Type B pancreatic cell (in vitro differentiated cells): Measurements from ENCODE around the gene GLRB. TPM values are rescaled to one million over a fixed set of nuclear protein-coding genes. Genes with fewer than 3 reads are reported as not detected.
"Not testable (repeated sequence)": the region's sequence is repeated elsewhere in the genome, so short reads cannot be mapped to it uniquely, and the experiment has no call there.

Experiments used
- DNase-seq: peaks from one replicate; pipeline ENCODE4 v3.0.0; 2021; ENCODE audit warnings: mixed read lengths; ENCODE audit not compliant: unreplicated experiment; ENCODE audit errors: extremely low spot score
- H3K27ac Mint-ChIP-seq: 2 replicates; pipeline ENCODE4 v1.8.0; 2021; ENCODE audit warnings: mild to moderate bottlenecking, mixed read lengths
- H3K27me3 Mint-ChIP-seq: 2 replicates; pipeline ENCODE4 v1.8.0; 2021; ENCODE audit warnings: mixed read lengths
- H3K36me3 Mint-ChIP-seq: 2 replicates; pipeline ENCODE4 v1.8.0; 2021; ENCODE audit warnings: mixed read lengths
- H3K4me1 Mint-ChIP-seq: one replicate; pipeline ENCODE4 v1.8.0; 2021; ENCODE audit warnings: mixed read lengths; ENCODE audit not compliant: unreplicated experiment
- H3K4me3 Mint-ChIP-seq: 2 replicates; pipeline ENCODE4 v1.8.0; 2021; ENCODE audit warnings: mild to moderate bottlenecking, mixed read lengths
- H3K9me3 Mint-ChIP-seq: 2 replicates; pipeline ENCODE4 v1.8.0; 2021; ENCODE audit warnings: mixed read lengths
- total RNA-seq: library from RNA; stranded (reverse); gene quantifications from 2 replicates; pipeline ENCODE4 v1.2.1, GENCODE V29; 2021; ENCODE audit warnings: low replicate concordance
- TF ChIP-seq, protein P1 (sequence below): fragments of 200-600 bp; sonication (generic); conservative IDR thresholded peaks from 2 replicates; pipeline ENCODE4 v1.5.0; 2021; ENCODE audit warnings: antibody characterized with exemption, mild to moderate bottlenecking

The GLRB gene
- total RNA-seq, 1 donor from 2014 or later, result 5.2 TPM

DNA sequence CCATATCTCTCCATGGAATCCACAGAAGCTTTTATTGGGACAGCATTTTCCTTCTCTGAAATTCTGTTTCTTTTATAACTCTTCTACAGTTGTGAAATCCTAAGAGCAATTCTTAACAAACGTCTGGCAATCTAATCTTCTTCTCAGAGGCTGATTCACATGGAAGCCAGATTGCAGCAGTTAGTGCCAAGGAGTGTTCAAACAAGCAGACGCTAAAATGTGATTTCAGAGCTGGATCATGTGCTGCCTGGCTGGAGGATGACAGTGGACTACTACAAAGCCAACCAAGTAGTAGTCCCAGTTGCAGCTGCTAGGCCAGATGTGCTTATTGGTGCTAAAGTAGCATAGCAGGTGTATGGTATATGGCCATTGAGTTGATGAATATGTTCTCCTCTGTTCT is 27.7 kb upstream of the GLRB start:
- peaks cover 4% of the 10 kb centered on the region for H3K4me1 Mint-ChIP-seq
- no peaks in the 10 kb centered on the region for H3K36me3 Mint-ChIP-seq
- H3K9me3 Mint-ChIP-seq, result no peaks in the 10 kb centered on the region
- no peak overlapping the region for H3K4me3 Mint-ChIP-seq
- TF ChIP-seq, protein P1, sequence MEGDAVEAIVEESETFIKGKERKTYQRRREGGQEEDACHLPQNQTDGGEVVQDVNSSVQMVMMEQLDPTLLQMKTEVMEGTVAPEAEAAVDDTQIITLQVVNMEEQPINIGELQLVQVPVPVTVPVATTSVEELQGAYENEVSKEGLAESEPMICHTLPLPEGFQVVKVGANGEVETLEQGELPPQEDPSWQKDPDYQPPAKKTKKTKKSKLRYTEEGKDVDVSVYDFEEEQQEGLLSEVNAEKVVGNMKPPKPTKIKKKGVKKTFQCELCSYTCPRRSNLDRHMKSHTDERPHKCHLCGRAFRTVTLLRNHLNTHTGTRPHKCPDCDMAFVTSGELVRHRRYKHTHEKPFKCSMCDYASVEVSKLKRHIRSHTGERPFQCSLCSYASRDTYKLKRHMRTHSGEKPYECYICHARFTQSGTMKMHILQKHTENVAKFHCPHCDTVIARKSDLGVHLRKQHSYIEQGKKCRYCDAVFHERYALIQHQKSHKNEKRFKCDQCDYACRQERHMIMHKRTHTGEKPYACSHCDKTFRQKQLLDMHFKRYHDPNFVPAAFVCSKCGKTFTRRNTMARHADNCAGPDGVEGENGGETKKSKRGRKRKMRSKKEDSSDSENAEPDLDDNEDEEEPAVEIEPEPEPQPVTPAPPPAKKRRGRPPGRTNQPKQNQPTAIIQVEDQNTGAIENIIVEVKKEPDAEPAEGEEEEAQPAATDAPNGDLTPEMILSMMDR, result no peak
- no peaks in the 10 kb centered on the region for H3K27me3 Mint-ChIP-seq
- no peak for DNase-seq
- H3K27ac Mint-ChIP-seq, result no peak overlapping the region

DNA sequence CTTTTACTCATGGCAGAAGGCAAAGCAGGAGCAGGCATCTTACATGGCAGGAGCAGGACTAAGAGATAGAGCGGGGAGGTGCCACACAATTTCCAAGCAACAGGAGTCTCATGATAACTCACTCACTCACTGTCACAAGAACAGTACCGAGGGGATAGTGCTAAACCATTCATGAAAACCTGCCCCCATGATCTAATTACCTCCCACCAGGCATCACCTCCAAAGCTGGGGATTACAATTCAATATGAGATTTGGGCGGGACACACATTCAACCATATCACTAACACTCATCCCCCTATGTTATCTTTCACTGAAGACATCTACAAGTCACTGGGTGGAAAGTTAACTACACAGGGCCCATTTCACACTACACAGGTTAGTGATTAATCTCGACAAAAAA is 25.4 kb upstream of the GLRB start:
- Mint-ChIP-seq H3K4me1 (no peaks in the 10 kb centered on the region), H3K27me3 (no peaks in the 10 kb centered on the region), H3K9me3 (no peaks in the 10 kb centered on the region), H3K36me3 (no peaks in the 10 kb centered on the region), H3K4me3 (no peak overlapping the region), H3K27ac (no peak overlapping the region)
- DNase-seq, result no peak
- TF ChIP-seq, protein P1, result no peak

DNA sequence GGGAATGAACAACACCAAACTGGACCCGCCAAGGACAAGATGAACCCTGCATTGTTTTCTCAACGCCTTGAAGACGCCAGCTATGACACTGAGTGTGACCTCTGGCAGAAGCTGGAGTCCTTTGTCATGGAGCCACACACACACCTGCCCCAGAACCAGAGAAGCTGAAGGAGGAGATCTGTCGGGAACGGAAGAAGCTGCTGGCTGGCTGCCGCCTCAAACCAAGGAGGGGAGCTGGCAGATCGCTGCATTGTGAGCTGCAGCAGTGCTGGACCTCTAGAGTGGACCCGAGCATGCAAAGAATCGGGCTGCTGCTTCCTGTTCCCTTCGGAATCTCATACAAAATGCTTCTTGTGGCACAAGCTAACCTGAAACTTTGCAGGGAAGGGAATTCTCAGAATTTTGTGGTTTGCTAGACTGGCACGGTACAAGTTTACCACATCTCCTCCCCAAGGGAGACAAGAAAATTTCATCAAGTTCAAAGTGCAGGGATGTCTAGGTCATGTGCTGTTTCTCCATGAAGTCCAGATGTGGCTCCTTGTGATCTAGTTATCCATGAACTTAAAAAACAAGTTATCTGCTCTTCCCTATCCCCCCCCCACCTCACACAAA is 23.4 kb upstream of the GLRB start:
- no peak for DNase-seq
- Mint-ChIP-seq H3K36me3 (no peaks in the 10 kb centered on the region), H3K27ac (no peak overlapping the region), H3K4me3 (no peak overlapping the region), H3K4me1 (no peaks in the 10 kb centered on the region), H3K27me3 (no peaks in the 10 kb centered on the region), H3K9me3 (no peaks in the 10 kb centered on the region)
- TF ChIP-seq, protein P1, result no peak

DNA sequence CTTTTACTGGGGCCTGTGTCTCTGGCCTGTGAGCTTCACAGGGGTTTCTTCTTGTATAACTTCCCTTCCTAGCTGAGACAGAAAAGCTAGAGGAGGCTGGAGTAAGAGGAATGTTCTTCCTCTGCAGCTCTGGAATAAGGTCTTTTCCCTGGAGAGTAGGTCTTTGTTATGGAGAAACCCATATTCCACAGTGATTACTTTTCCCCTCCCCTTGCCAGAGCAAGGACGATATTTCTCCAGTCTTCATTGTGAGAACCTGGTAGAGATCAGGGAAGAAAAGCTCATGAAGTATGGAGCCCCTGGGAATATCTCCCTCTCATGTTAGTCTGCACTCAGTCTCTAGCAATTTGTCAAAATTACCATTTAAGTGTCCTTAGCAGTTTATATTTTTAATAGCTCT is 18.7 kb upstream of the GLRB start:
- Mint-ChIP-seq H3K4me1 (no peaks in the 10 kb centered on the region), H3K4me3 (no peak overlapping the region), H3K27me3 (no peaks in the 10 kb centered on the region), H3K27ac (no peak overlapping the region), H3K36me3 (no peaks in the 10 kb centered on the region), H3K9me3 (no peaks in the 10 kb centered on the region)
- TF ChIP-seq, protein P1, result no peak
- DNase-seq, result no peak

DNA sequence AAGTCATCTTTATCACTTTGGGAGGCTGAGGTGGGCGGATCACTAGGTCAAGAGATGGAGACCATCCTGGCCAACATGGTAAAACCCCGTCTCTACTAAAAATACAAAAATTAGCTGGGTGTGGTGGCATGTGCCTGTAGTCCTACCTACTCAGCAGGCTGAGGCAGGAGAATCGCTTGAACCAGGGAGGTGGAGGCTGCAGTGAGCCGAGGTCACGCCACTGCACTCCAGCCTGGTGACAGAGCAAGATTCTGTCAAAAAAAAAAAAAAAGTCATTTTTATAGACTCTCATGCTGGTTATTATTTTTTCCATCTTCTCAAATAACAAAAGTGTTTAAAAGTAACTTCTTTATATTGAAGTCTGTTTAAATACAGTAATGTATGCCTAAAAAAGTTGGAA is 17.1 kb upstream of the GLRB start:
- not testable (repeated sequence) for H3K9me3 Mint-ChIP-seq, H3K4me1 Mint-ChIP-seq, H3K4me3 Mint-ChIP-seq, DNase-seq, H3K27ac Mint-ChIP-seq, H3K36me3 Mint-ChIP-seq, H3K27me3 Mint-ChIP-seq

DNA sequence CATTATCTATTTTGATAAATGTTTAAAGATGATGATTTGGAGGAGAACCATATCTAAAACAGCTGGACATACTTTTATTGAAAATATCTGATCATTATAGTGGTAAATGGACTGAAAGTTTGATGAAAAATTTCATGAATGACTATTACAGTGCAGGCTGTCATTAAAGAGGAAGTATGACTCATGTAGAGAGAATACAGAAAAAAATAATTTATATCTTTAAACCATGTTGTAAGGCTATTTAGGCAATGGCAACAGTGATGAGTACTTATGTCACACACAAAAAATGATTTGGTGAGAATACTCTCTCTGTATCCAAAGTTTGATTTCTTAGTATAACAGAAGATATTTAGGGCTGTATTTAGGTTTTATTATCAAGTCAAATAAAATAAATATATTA is 3.9 kb upstream of the GLRB start:
- Mint-ChIP-seq H3K27ac (no peak overlapping the region), H3K4me1 (peaks cover 7% of the 10 kb centered on the region), H3K27me3 (peaks cover 5% of the 10 kb centered on the region), H3K36me3 (no peaks in the 10 kb centered on the region), H3K4me3 (no peak overlapping the region), H3K9me3 (no peaks in the 10 kb centered on the region)
- no peak for DNase-seq
- TF ChIP-seq, protein P1, result no peak
